Measurements from ENCODE around the gene TBL3. TPM values are rescaled to one million over a fixed set of nuclear protein-coding genes. Genes with fewer than 3 reads are reported as not detected.

Gene TBL3
- total and polyA plus RNA-seq, 2 of the 8 experiments (the other 6 are each of a cell fraction or from before 2014, with no cell fraction given), result 65.8 to 137 TPM

DNA sequence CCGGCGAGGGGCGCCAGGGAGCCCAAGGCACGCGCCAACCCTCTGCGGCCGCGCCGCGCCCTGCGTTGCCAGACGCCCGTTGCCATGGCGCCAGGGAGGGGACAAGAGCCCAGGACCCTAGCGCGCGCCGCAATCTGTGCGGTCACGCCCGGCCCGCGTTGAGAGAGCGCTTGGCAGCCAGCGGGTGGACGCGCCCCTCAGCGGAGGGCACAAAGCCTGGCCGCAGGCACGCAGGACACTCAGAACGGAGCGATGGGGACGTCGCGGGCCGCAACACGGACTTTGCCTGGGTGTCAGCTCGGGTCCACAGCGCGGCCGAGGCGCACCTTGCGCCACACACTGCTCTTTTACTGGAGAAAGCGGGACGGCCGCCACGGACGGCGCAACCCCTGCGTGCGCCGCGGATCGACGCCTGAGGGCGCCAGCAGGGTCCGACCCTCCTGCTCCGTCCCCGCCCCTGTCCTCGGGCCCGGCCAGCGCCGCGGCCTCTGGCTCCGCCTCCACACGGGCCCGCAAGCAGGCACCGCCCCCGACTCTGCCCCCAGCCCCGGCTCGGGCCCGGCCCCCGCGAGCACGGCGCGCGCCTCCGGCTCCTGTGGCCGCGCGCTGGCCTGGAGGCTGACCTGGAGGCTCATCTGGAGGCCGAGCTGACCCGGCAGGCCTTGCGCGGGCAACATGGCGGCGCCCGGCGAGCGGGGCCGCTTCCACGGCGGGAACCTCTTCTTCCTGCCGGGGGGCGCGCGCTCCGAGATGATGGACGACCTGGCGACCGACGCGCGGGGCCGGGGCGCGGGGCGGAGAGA lies 11.9 kb downstream of the TBL3 start, which contains the start of gene GFER (continued):
- TF ChIP-seq, protein P1, sequence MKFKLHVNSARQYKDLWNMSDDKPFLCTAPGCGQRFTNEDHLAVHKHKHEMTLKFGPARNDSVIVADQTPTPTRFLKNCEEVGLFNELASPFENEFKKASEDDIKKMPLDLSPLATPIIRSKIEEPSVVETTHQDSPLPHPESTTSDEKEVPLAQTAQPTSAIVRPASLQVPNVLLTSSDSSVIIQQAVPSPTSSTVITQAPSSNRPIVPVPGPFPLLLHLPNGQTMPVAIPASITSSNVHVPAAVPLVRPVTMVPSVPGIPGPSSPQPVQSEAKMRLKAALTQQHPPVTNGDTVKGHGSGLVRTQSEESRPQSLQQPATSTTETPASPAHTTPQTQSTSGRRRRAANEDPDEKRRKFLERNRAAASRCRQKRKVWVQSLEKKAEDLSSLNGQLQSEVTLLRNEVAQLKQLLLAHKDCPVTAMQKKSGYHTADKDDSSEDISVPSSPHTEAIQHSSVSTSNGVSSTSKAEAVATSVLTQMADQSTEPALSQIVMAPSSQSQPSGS (IDR thresholded peaks at IDR 0.05; ENCODE audit: low read length), result no peak
- no peak for TF ChIP-seq TEAD4 (IDR thresholded peaks at IDR 0.05; ENCODE audit: low read depth, low read length)
- peak in 1 of 2 experiments; percentile 81; a peak in 3 of 4 replicates for TF ChIP-seq HDAC2 (IDR thresholded peaks at IDR 0.05; ENCODE audit: borderline replicate concordance in 1 of 2, low read depth in 2 of 2, low read length in 2 of 2)
- TF ChIP-seq SAP30 (IDR thresholded peaks at IDR 0.05; ENCODE audit: insufficient read depth, insufficient replicate concordance, low read length), result no peak
- TF ChIP-seq KDM1A (IDR thresholded peaks at IDR 0.05; ENCODE audit: borderline replicate concordance, low read length), result no peak
- no peak for TF ChIP-seq CBX5 (IDR thresholded peaks at IDR 0.05; ENCODE audit: low read depth, low read length)
- TF ChIP-seq SP4 (IDR thresholded peaks at IDR 0.05; ENCODE audit: low read length), result no peak
- no peak for TF ChIP-seq RXRA (IDR thresholded peaks at IDR 0.05; ENCODE audit: insufficient read depth, low read depth, low read length)
- TF ChIP-seq EZH2 (IDR thresholded peaks at IDR 0.05; ENCODE audit: low read depth, low read length, severe bottlenecking), result no peak
- TF ChIP-seq SIRT6 (IDR thresholded peaks at IDR 0.05; ENCODE audit: low read length), result no peak
- no peak for TF ChIP-seq CHD1 (IDR thresholded peaks at IDR 0.05; ENCODE audit: low read depth, low read length)
- TF ChIP-seq CREB1 (IDR thresholded peaks at IDR 0.05), result peak; percentile 73
- TF ChIP-seq NANOG (IDR thresholded peaks at IDR 0.05; ENCODE audit: insufficient read depth, low read depth, low read length, poor library complexity, severe bottlenecking), result no peak
- no peak for TF ChIP-seq NRF1 (IDR thresholded peaks at IDR 0.05; ENCODE audit: low read depth, low read length)
- no peak for TF ChIP-seq CEBPB (IDR thresholded peaks at IDR 0.05; ENCODE audit: low read depth, low read length)
- peak; percentile 74 for TF ChIP-seq KDM4A (IDR thresholded peaks at IDR 0.05; ENCODE audit: low read depth, low read length, severe bottlenecking)
- 0 out of 3 replicates have a peak, but pooled peaks of 1 of the 2 experiments have one; percentile 48 for TF ChIP-seq EP300 (IDR thresholded peaks at IDR 0.05; ENCODE audit: borderline replicate concordance in 1 of 2, low read depth in 2 of 2, low read length in 2 of 2)
- TF ChIP-seq YY1 (IDR thresholded peaks at IDR 0.05; ENCODE audit: low read depth, low read length), result peak; percentile 97
- no peak for TF ChIP-seq CBX8 (IDR thresholded peaks at IDR 0.05; ENCODE audit: borderline replicate concordance, low read depth, low read length)
- no peak; the same call in 1 of the 2 replicates for TF ChIP-seq SP1 (IDR thresholded peaks at IDR 0.05; ENCODE audit: low read depth, low read length)
- TF ChIP-seq SP2 (IDR thresholded peaks at IDR 0.05; ENCODE audit: low read length), result no peak
- TF ChIP-seq, protein P2, sequence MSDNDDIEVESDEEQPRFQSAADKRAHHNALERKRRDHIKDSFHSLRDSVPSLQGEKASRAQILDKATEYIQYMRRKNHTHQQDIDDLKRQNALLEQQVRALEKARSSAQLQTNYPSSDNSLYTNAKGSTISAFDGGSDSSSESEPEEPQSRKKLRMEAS (IDR thresholded peaks at IDR 0.05), result peak; percentile 81

Measured in H1 (cell line).